Measurements from ENCODE around the gene IL2RA.

DNA sequence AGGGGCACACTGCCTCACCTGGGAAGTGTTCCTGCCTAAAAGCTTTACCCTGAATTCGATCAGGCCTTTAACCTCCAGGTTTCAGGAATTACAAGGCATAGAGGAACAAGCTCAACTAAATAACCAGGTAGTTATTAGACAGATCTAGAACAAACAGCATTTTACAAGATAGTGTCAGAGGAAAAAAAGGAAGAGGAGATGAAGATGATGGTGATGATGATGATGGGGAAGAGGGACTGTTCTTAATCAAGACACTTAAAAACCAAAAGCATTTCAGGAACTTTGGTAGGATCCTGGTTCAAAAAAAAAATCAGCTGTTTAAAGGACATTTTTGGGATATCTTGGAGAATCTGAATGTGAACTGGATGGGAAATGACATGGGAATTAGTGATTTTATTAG lies 38.2 kb upstream of the IL2RA start:
- TF ChIP-seq, protein P1, sequence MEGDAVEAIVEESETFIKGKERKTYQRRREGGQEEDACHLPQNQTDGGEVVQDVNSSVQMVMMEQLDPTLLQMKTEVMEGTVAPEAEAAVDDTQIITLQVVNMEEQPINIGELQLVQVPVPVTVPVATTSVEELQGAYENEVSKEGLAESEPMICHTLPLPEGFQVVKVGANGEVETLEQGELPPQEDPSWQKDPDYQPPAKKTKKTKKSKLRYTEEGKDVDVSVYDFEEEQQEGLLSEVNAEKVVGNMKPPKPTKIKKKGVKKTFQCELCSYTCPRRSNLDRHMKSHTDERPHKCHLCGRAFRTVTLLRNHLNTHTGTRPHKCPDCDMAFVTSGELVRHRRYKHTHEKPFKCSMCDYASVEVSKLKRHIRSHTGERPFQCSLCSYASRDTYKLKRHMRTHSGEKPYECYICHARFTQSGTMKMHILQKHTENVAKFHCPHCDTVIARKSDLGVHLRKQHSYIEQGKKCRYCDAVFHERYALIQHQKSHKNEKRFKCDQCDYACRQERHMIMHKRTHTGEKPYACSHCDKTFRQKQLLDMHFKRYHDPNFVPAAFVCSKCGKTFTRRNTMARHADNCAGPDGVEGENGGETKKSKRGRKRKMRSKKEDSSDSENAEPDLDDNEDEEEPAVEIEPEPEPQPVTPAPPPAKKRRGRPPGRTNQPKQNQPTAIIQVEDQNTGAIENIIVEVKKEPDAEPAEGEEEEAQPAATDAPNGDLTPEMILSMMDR (IDR thresholded peaks at IDR 0.05): no peak
- TF ChIP-seq POLR2A (IDR thresholded peaks at IDR 0.05): no peak

Data from testis (tissue), 2 donors.